GM12892 (cell line): ENCODE measurements around the gene CDON.

Experiments
- DNase-seq: peaks from one replicate; pipeline ENCODE4 v3.0.0; 2011; ENCODE audit not compliant: insufficient read length
- FAIRE-seq: peaks from 2 replicates; lab custom pipeline; 2011; peaks lifted over from hg19 to GRCh38; lab: Jason Lieb, UNC
- POLR2A ChIP-seq: IDR thresholded peaks from 2 replicates; pipeline ENCODE4 v1.6.1; 2011; ENCODE audit warnings: low read depth, low read length, control low read depth
- POLR2AphosphoS5 ChIP-seq: IDR thresholded peaks from 2 replicates; pipeline ENCODE4 v1.6.1; 2011; ENCODE audit warnings: low read depth, low read length, control low read depth
- TAF1 ChIP-seq: IDR thresholded peaks from 2 replicates; pipeline ENCODE4 v1.6.1; 2011; ENCODE audit warnings: low read depth, mild to moderate bottlenecking, control low read depth, low read length, borderline replicate concordance

The CDON gene

DNA sequence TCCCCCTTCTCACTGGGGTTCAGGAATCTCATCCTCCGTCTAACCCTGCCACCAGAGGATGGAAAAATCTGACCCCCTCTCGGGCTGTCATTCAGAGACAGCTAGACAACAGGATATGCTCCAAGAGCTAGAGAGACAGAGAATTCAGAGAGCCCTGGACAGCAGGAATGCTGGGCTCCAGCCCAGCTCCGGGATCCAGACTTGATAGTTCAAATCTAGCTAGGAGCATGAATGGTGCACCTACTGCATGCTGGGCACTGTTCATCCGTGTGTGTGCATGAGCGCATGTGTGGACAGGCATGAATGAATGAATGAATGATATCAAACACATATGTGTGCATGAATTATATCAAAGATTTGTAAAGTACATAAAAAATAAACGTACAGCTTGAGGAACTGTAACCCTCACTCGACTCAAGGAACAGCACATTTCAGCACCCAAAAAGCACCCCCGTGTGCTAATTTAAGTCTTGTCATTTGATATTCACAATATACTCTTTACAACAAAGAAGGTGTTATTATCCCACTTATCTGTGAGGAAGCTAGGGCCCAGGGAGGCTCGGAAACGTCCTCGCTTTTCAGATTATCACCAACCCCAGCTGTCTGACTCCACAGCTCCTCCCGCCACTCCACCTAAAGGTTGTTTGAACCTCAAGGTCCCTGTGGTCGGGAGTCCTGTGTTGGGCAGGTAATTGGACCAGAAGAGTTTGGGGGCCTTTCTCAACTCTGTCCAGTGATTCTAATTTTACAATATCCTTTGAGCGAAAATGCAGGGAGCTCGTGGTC lies 117.5 kb downstream of the CDON start:
- TF ChIP-seq TAF1 (no peak), POLR2A (no peak), POLR2AphosphoS5 (no peak)
- DNase-seq = no peak
- no peak for FAIRE-seq

DNA sequence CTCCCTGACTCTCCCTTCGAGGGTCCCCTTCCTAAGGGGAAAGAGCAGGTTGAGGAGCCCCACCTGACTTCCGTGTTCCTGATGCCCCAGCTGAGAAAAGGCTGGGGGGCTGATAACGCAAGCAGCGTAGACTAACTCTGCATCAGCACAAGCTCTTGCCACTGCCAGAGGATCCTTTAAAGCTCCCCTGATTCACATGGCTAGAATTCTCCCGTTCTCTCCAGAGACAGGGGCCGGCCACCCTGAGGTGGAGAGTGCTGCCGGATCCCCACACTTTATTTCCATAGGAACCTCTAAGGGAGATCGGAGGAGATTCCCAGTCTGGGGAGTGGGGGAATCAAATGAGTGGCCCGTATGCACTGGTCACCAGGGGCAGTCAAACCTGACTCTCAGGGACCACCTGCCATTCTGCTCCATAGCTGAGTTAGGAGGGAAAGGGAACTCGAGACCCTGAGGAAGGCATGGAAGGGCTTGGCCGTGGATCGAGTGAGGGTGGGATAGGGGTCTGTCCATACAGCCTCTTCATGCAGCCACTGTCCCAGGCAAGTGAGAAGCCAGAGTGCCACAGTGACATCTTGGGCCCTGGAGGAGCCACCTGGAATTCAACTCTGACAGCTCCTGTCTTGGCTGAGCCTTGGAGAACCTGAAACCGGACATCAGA lies 118.2 kb downstream of the CDON start:
- DNase-seq = no peak
- no peak for FAIRE-seq
- TF ChIP-seq POLR2AphosphoS5 (no peak), TAF1 (no peak)

DNA sequence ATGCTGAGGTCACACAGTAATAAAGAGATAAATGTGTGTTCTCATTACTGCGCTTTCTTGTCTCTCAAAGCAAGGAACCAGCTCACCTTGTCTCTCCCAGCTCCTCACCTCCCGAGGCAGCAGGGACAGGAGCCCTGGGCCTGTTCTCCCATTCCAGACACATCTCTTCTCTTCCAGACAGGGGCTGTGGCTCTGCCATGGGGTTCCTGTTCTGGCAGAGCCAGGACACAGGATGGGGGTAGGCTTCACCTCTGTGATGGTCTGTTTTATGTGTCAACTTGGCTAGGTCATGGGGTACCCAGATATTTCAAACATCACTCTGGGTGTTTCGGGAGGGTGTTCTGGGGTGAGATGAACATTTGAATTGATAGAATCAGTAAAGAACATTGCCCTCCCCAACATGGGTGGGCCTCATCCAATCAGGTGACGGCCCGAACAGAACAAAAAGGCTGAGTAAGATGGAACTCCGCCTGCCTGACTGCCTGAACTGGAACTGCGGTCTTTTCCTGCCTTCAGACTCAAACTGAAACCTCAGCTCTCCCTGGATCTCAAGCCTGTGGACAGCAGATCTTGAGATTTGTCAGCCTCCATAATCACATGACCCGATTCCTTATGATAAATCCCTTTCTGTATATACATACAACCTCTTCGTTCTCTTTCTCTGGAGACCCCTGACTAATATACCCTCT lies 118.9 kb downstream of the CDON start:
- peak; percentile 27 for FAIRE-seq
- DNase-seq = no peak
- TF ChIP-seq TAF1 (no peak), POLR2A (no peak), POLR2AphosphoS5 (no peak)

- FAIRE-seq = no peak
- no peak for TF ChIP-seq TAF1
- TF ChIP-seq POLR2A = no peak
- no peak for TF ChIP-seq POLR2AphosphoS5
- DNase-seq = no peak
Measured at GRCh38 chr11:125942771-125943428, 119.8 kb downstream of the CDON start.

- no peak for TF ChIP-seq TAF1
- no peak for TF ChIP-seq POLR2A
- no peak for TF ChIP-seq POLR2AphosphoS5
- DNase-seq (peak; percentile 52), FAIRE-seq (peak; percentile 87)
Measured at GRCh38 chr11:125941619-125942611, 120.8 kb downstream of the CDON start.

GRCh38 chr11:125941267-125941618 lies 121.4 kb downstream of the CDON start:
- DNase-seq = no peak
- no peak for TF ChIP-seq TAF1
- no peak for TF ChIP-seq POLR2A
- TF ChIP-seq POLR2AphosphoS5 = no peak
- no peak for FAIRE-seq

- no peak for DNase-seq
- no peak for FAIRE-seq
- TF ChIP-seq TAF1 (no peak), POLR2AphosphoS5 (no peak), POLR2A (no peak)
Measured at GRCh38 chr11:125940145-125940544, 122.5 kb downstream of the CDON start.

DNA sequence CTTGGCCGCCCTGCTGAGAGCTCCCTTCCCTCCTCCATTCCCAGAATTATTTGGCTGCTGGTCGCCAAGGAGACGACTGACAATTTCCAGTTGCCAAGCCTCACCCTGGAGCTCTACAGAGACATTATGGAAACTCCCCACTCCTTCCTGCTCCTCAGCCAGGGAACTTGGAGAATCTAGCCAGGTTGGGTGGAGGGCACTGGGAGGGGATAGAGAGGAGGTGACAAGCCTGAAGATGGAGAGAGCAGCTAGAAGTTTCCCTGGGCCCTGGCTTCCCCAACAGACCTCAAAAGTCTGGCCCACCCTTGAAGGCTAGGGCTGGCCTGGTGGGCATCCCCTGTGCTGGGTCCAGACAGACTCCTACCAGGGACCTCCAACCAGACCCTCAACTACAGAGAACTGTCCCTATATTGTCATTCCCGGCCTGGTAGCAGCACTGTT lies 123.6 kb downstream of the CDON start:
- DNase-seq (no peak), FAIRE-seq (no peak)
- TF ChIP-seq POLR2AphosphoS5 (no peak), POLR2A (no peak), TAF1 (no peak)

GRCh38 chr11:125938418-125938817 lies 124.2 kb downstream of the CDON start:
- FAIRE-seq = no peak
- DNase-seq = no peak
- TF ChIP-seq POLR2AphosphoS5 (no peak), POLR2A (no peak), TAF1 (no peak)

DNA sequence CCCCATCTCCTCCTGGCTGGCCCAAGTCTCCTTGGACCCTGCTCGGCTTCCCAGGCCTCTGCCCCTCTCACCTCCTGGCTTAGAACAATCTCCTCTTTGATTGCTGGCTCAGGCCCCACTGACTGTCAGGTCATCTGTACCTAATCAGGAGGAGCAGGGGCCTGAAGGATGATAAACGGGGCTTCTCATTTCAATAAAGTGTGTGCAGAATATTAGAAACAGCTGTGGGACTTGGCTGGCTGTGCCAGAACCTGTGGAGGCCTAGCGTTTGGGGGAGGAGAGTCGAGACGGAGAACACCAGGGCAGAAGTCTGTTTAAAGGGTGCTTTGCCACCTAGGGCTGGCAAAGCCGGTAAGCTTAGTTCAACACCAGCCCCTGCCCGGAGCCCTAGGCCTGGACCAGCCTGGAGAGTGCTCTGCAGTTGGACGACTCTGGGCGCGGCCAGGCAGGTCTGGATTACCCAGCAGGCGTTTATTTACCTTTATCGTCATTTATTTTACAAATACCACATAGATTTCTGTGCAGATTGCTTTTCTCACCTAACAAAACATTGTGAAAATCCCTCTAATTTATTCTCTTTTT lies 127.0 kb downstream of the CDON start:
- FAIRE-seq (no peak), DNase-seq (no peak)
- no peak for TF ChIP-seq POLR2A
- no peak for TF ChIP-seq POLR2AphosphoS5
- TF ChIP-seq TAF1 = no peak
